Ishikawa (cell line): Measurements from ENCODE around the gene LYRM4.

Experiments used
- CEBPB ChIP-seq: IDR thresholded peaks from 2 replicates; pipeline ENCODE4 v1.6.1; 2012
- CREB1 ChIP-seq: IDR thresholded peaks from 2 replicates; pipeline ENCODE4 v1.6.1; 2012; ENCODE audit warnings: low read depth
- EGR1 ChIP-seq: IDR thresholded peaks from 2 replicates; pipeline ENCODE4 v1.6.1; 2012
- EP300 ChIP-seq: IDR thresholded peaks from 2 replicates; pipeline ENCODE4 v1.6.1; 2012; ENCODE audit warnings: borderline replicate concordance
- FOXM1 ChIP-seq: IDR thresholded peaks from 2 replicates; pipeline ENCODE4 v1.6.1; 2012; ENCODE audit warnings: low read depth, borderline replicate concordance
- MAX ChIP-seq: IDR thresholded peaks from 2 replicates; pipeline ENCODE4 v1.6.1; 2012
- NFIC ChIP-seq: IDR thresholded peaks from 2 replicates; pipeline ENCODE4 v1.6.1; 2012
- RAD21 ChIP-seq: IDR thresholded peaks from 2 replicates; pipeline ENCODE4 v1.6.1; 2012; ENCODE audit warnings: low read depth
- REST ChIP-seq: IDR thresholded peaks from 2 replicates; pipeline ENCODE4 v1.6.1; 2012; ENCODE audit warnings: low read depth, mild to moderate bottlenecking
- TAF1 ChIP-seq: IDR thresholded peaks from 2 replicates; pipeline ENCODE4 v1.6.1; 2012; ENCODE audit warnings: low read depth, mild to moderate bottlenecking
- TCF12 ChIP-seq: IDR thresholded peaks from 2 replicates; pipeline ENCODE4 v1.6.1; 2012; ENCODE audit warnings: low read depth
- TEAD4 ChIP-seq: IDR thresholded peaks from 2 replicates; pipeline ENCODE4 v1.6.1; 2012
- USF1 ChIP-seq: IDR thresholded peaks from 2 replicates; pipeline ENCODE4 v1.6.1; 2012
- YY1 ChIP-seq: IDR thresholded peaks from 2 replicates; pipeline ENCODE4 v1.6.1; 2012; ENCODE audit warnings: low read depth
- ZBTB7A ChIP-seq: IDR thresholded peaks from 2 replicates; pipeline ENCODE4 v1.6.1; 2012; ENCODE audit warnings: low read depth

LYRM4 gene

GRCh38 chr6:5081182-5081581 lies 179.6 kb downstream of the LYRM4 start:
- TF ChIP-seq EGR1 (no peak), TAF1 (no peak), RAD21 (no peak), TCF12 (no peak), NFIC (no peak), EP300 (no peak)

- TF ChIP-seq RAD21 (no peak), CEBPB (no peak), FOXM1 (no peak), TCF12 (no peak), YY1 (no peak), CREB1 (no peak), EP300 (no peak), TEAD4 (no peak), MAX (no peak), REST (no peak), EGR1 (no peak), TAF1 (no peak)
Measured at GRCh38 chr6:5080574-5080973, 180.2 kb downstream of the LYRM4 start.

- TF ChIP-seq TAF1: no peak
- no peak for TF ChIP-seq REST
Measured at GRCh38 chr6:5079692-5080091, 181.1 kb downstream of the LYRM4 start.

GRCh38 chr6:5078121-5078669 lies 182.6 kb downstream of the LYRM4 start:
- TF ChIP-seq TEAD4 (no peak), MAX (no peak), TAF1 (no peak), YY1 (no peak), EGR1 (no peak), ZBTB7A (no peak), USF1 (no peak), CREB1 (no peak)

- TF ChIP-seq RAD21: no peak
- no peak for TF ChIP-seq ZBTB7A
- TF ChIP-seq EGR1: no peak
- no peak for TF ChIP-seq USF1
- no peak for TF ChIP-seq TAF1
- TF ChIP-seq TEAD4: no peak
- TF ChIP-seq FOXM1: no peak
- no peak for TF ChIP-seq CREB1
- no peak for TF ChIP-seq REST
- no peak for TF ChIP-seq YY1
- TF ChIP-seq EP300: no peak
- no peak for TF ChIP-seq NFIC
- TF ChIP-seq CEBPB: no peak
- no peak for TF ChIP-seq TCF12
- no peak for TF ChIP-seq MAX
Measured at GRCh38 chr6:5076931-5077330, 183.8 kb downstream of the LYRM4 start.
